DND-41 (cell line): ENCODE results near the gene PPP1R3E.

Experiments used
- CTCF ChIP-seq: IDR thresholded peaks from 2 replicates; pipeline ENCODE4 v1.5.1; 2012; ENCODE audit warnings: borderline replicate concordance, low read length, moderate library complexity, mild to moderate bottlenecking; ENCODE audit not compliant: poor library complexity, severe bottlenecking; ENCODE audit errors: extremely low read depth
- EZH2 ChIP-seq: IDR thresholded peaks from 3 replicates; pipeline ENCODE4 v1.6.1; 2012; ENCODE audit warnings: borderline replicate concordance, low read depth, mild to moderate bottlenecking, moderate library complexity, low read length, inconsistent platforms; ENCODE audit not compliant: severe bottlenecking

GRCh38 chr14:23351681-23352505, 49.2 kb upstream of the PPP1R3E start:
- TF ChIP-seq CTCF (no peak), EZH2 (no peak)
